ENCODE data around the gene SLC1A7.

Gene SLC1A7

DNA sequence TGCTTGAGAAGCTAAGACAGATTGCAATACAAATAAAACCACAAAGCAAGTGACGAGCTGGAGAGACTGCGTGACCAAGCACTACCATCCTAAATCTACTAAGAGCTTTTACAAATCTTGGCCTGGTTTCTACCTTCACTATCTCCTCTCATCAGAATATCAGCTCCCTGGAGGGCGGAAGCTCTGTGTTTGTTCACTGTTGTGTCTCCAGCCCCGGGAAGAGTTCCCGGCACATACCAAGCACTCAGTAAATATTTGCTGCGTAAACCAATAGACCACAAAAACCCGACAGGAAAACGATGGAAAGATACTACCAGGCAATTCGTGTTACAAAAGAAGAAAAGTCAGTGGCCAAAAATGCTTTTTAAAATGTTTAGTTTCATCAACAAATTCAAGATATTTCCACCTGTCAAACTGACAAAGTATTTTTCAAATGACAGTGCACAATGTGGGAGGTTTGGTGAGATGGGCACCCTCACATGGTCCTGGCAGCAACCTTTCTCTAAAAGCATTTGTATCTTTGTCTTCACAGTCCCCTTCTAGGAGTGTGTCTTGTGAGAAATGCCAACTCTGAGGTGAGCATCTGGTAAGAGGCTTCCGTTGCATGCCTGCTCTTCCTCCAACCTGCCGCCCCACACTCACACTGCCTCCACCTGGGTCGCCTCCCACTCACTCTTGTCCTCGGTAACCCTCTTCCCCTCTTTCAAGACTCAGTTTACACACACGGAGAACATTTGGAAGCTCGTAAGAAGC is 34.7 kb downstream of the SLC1A7 start:
- ATAC-seq = no peak
- H3K27ac Mint-ChIP-seq = no peak overlapping the region
- H3K4me3 Mint-ChIP-seq = no peak overlapping the region
- no peaks in the 10 kb centered on the region for H3K36me3 Mint-ChIP-seq
- peaks cover 38% of the 10 kb centered on the region for H3K27me3 Mint-ChIP-seq
- no peaks in the 10 kb centered on the region for H3K9me3 Mint-ChIP-seq
- H3K4me1 Mint-ChIP-seq = no peaks in the 10 kb centered on the region

DNA sequence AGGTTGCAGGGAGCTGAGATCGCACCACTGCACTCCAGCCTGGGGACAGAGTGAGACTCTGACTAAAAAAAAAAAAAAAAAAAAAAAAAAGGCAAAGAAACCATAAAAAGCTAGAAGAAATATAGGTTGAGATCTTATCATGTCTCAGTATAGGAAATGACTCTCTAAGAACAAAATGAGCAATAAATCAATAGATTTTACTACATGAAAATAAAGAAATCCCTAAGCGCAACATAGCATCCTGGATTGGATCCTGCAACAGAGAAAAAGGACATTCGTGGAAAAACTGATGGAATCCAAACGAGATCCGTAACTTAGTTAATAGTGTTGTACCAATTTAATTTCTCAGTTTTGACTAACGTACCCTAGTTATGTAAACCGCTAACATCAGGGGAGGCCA is 35.3 kb downstream of the SLC1A7 start:
- ATAC-seq = no peak
- Mint-ChIP-seq H3K4me3 (no peak overlapping the region), H3K27me3 (peaks cover 32% of the 10 kb centered on the region), H3K27ac (no peak overlapping the region), H3K36me3 (no peaks in the 10 kb centered on the region), H3K4me1 (no peaks in the 10 kb centered on the region), H3K9me3 (no peaks in the 10 kb centered on the region)

DNA sequence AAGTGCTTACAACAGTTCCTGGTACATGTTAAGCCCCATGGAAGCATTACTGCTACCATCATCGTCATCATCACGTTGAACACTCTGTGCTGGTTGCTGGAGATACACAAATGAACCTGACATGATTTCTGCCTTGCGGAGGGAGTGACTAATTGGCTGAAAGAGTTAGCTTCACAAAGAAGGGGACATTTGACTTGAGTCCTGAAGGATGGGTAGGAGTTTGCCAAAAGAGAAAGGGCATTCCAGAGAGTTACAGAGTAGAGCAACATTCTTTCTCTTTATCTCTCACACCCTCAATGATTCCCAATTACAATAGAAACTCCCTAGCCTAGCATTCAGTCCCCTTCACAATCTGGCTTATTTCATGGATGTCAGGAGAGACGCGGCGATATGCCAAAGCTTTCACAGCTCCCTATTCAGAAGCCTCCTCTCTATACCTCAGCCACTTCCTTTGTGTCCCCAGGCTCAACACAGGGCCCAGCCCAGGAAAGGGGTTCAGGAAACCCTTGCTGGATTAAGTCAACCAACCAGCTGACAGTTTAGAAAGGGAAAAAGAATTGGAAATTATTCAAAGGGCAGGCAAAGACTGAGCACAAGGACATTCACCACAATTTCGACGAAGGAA is 38.0 kb downstream of the SLC1A7 start:
- ATAC-seq = no peak
- Mint-ChIP-seq H3K27me3 (peaks cover 10% of the 10 kb centered on the region), H3K27ac (no peak overlapping the region), H3K36me3 (no peaks in the 10 kb centered on the region), H3K9me3 (no peaks in the 10 kb centered on the region), H3K4me3 (no peak overlapping the region), H3K4me1 (no peaks in the 10 kb centered on the region)

DNA sequence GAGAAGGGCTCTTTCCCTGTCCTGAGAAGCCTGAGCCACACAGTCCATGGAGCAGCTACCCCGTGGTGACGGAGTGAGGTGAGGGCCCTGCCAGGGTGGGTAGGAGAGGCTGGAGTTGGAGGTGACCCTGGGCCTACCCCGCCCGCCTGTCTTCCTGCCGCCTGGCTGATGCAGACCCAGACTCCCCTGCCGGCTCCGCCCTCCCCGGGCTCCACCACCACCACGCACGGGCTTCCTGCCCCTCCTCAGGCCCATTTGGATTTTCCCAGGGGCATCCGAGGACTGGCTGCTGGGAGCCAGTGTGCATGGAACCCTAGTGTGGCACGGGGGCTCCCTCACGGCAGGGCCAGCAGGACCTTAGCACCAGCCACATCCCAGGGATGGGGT is 47.9 kb downstream of the SLC1A7 start:
- Mint-ChIP-seq H3K4me3 (no peak overlapping the region), H3K4me1 (no peaks in the 10 kb centered on the region), H3K9me3 (no peaks in the 10 kb centered on the region), H3K36me3 (no peaks in the 10 kb centered on the region), H3K27ac (no peak overlapping the region), H3K27me3 (no peaks in the 10 kb centered on the region)
- ATAC-seq = no peak

DNA sequence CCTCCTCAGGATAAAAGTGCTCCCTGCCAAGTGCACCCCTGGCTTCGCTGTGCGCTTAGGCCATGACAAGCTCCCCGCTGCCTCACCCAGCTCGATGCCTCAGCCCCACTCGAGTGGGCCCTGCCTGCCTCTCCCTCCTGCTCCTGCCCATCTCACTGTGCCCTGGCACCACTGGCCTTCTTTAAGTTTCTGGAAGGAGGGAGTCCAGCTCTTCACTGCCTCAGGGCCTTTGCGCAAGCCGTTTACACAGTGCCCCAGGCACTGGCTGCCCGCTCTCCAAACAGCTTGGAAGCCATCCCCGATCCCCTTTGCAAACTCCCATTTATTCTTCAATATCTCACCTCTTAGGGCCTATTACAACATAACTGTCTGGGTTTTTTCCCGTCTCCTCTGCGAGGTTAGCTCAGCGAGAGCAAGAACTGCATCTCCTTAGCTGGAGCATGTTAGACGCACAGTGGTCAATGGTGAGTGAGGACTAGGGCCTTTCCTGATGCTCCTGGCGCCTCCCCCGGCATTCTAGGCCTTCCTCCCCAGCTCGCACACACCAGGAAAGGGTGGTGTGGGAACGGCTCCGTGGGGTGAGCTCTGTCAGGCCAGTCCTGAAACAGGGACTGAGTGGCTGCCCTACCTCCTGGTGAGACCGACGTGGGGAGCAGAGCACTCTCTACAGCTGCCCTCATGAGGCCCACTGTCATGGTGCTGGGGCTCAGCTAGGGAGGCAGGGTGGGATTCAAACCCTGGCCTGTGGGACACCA is 48.5 kb downstream of the SLC1A7 start:
- no peak overlapping the region for H3K27ac Mint-ChIP-seq
- no peak for ATAC-seq
- no peaks in the 10 kb centered on the region for H3K9me3 Mint-ChIP-seq
- H3K4me3 Mint-ChIP-seq = no peak overlapping the region
- H3K36me3 Mint-ChIP-seq = no peaks in the 10 kb centered on the region
- no peaks in the 10 kb centered on the region for H3K4me1 Mint-ChIP-seq
- H3K27me3 Mint-ChIP-seq = no peaks in the 10 kb centered on the region

DNA sequence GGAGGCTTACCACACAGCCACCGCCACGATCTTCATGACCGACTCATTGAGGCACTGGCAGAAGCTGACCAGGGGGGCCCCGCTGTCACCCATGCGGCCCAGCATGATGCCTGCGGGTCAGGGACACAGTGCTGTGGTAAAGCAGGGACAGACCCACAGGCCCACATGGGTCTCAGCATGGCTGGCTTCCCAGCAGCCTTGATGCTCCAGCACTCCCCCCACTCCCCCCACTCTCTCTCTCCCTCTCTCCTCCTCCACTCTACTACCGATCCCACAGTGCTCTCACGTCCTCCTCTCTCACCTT is 49.0 kb downstream of the SLC1A7 start:
- no peak for ATAC-seq
- H3K27ac Mint-ChIP-seq = no peak overlapping the region

DNA sequence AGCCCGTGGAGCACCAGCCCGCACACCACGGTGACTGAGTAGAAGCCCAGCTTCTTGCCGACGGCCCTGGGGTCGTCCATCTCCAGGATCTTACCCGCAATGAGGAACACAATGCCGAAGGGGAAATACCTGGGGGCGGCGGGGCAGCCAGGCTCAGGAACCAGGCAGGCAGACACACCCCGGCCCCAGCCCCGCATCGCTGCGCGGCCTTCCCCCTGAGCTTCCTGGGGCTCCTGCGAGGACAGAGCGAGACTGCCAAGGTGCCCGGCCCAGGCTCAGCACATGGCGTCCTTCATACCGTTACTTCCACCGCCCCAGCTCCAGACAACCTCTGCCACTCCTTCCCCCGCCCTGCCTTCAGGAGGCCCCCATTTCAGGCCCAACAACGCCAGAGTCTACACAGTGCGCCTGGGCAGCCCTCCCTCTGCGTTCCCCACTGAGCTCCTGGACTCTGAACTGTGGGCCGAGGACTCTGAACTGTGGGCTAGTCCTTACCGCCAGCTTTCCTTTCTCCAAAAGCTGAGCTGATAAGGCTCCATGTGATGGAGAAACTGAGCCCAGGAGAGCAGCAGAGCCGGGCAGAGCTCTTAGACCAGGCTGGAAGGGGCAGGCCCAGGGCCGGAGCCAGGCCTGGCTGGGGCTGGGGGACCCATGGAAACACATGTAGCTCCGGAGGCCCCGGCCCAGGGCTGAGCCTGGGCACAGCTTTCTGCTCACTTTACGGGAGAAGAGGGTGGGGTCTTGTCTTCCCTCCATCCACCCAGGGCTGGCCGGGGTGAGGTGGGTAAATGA is 49.6 kb downstream of the SLC1A7 start:
- H3K4me3 Mint-ChIP-seq = no peak overlapping the region
- H3K4me1 Mint-ChIP-seq = no peaks in the 10 kb centered on the region
- no peaks in the 10 kb centered on the region for H3K27me3 Mint-ChIP-seq
- no peaks in the 10 kb centered on the region for H3K9me3 Mint-ChIP-seq
- no peaks in the 10 kb centered on the region for H3K36me3 Mint-ChIP-seq
- no peak overlapping the region for H3K27ac Mint-ChIP-seq
- no peak for ATAC-seq

More for the DNA sequence above, 49.0 kb downstream of the SLC1A7 start:
- H3K27me3 Mint-ChIP-seq = no peaks in the 10 kb centered on the region
- no peak overlapping the region for H3K4me3 Mint-ChIP-seq
- H3K9me3 Mint-ChIP-seq = no peaks in the 10 kb centered on the region
- H3K36me3 Mint-ChIP-seq = no peaks in the 10 kb centered on the region
- no peaks in the 10 kb centered on the region for H3K4me1 Mint-ChIP-seq

DNA sequence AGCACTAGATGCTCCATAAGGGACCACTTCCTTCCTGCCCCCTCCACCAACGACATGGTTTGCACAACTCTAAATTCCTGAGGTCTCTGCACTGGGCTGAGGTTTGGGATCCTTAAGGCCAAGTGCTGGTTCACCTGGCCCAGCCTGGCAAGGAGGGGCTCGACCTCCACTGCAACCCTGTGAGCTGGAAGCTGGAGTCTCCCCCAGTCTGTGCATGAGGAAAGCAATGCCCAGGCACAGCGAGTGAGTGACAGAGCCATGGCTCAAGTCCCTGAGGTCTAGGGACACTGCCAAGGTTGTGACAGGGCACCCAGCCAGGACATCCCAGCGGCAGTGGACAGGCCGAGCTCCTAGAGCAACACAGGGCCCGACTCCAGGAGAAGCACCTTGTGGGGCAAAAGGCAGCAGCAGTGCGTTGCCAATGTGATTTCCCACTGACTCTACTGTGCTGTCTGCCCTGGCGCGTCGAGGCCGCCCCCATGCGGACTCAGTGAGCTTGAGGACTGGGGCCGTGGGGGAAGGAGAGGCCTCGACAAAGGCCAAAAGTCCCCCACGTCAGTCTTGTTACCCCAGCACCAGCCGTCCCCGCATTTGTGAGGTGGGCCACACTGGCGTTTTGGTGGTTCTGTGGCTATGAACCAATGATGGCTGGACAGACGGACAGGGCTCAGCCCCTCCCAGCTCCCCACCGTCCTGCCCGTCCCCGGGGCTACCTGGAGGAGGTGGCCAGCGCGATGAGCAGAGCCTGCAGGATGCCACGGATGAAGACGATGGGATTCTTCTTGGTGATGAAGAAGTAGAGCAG is 50.4 kb downstream of the SLC1A7 start:
- Mint-ChIP-seq H3K27me3 (no peaks in the 10 kb centered on the region), H3K4me1 (no peaks in the 10 kb centered on the region), H3K27ac (no peak overlapping the region), H3K36me3 (no peaks in the 10 kb centered on the region), H3K9me3 (no peaks in the 10 kb centered on the region), H3K4me3 (no peak overlapping the region)
- ATAC-seq = no peak

DNA sequence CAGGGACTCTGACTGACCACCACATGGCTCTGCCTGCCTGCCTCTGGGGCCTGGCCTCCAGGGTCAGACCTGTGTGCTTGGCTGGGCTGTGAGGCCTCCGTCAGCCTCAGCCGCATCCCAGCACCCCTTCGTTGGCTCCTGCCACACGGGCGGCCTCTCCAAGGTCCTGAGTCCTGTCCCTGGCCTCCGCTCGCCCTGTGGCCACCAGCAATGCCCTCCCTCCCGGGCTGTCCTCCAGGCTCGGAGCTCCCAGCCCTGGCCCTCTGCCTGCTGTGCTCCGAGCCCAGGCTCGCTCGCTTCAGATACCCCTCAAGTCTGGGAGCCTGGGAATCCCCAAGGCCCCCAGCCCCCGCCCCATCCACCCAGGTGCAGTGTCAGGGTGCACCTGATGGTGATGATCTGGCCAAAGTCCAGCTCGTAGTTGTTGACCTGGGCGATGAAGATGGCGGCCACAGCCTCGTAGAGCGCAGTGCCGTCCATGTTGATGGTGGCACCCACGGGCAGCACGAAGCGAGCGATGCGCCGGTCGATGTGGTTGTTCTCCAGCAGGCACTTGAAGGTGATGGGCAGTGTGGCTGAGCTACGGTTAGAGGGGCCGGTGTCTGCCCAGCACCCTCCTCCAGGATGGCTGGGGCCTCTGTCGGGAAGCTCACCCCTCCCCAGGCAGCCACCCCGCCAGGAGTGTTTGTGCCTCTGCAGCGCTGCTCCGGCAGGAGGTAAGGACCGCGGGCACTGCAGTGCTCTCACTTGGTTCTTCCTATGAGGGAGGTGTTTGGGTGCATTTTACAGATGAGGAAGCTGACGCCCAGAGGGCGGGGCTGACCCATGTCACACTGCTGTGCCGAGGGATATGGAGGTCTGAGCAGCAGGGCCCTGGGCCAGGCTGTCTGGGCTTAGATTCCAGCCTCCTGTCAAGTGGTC is 52.0 kb downstream of the SLC1A7 start:
- Mint-ChIP-seq H3K27me3 (no peaks in the 10 kb centered on the region), H3K4me3 (no peak overlapping the region), H3K9me3 (no peaks in the 10 kb centered on the region), H3K4me1 (no peaks in the 10 kb centered on the region), H3K27ac (no peak overlapping the region), H3K36me3 (no peaks in the 10 kb centered on the region)
- ATAC-seq = no peak

DNA sequence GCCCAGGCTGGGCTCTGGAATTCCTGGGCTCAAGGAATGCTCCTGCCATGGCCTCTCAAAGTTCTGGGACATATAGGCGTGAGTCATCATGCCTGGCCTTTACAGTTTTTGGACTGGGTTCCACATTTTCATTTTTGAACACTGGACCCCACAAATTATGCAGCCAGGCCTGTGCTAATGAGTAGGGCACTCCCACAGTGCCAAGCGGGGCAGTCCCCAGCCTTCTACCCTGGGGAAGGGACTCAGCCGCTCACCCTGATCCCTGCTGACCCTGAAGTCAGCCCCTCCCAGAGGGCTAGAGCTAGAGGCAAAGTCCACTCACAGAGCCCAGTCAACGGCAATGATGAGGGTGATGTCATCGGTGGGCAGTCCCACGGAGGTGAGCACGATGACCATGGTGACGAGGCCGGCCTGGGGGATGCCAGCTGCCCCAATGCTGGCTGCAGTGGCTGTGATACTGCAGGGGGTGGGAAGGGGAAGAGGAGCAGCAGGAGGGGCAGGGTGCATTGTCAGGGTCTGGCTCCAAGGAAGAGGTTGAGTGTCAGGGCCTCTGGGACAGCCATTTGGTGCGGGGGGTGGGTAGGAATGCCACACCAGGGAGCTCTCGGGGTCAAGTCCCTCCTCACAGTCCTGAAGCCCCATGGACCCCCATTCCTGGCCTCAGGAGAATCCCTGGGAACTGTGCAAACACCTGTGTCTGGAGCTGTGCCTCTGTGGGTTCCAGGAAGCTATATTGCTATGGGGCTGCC is 52.8 kb downstream of the SLC1A7 start:
- H3K9me3 Mint-ChIP-seq = no peaks in the 10 kb centered on the region
- no peak for ATAC-seq
- H3K4me1 Mint-ChIP-seq = no peaks in the 10 kb centered on the region
- no peaks in the 10 kb centered on the region for H3K27me3 Mint-ChIP-seq
- H3K4me3 Mint-ChIP-seq = no peak overlapping the region
- H3K36me3 Mint-ChIP-seq = no peaks in the 10 kb centered on the region
- no peak overlapping the region for H3K27ac Mint-ChIP-seq

DNA sequence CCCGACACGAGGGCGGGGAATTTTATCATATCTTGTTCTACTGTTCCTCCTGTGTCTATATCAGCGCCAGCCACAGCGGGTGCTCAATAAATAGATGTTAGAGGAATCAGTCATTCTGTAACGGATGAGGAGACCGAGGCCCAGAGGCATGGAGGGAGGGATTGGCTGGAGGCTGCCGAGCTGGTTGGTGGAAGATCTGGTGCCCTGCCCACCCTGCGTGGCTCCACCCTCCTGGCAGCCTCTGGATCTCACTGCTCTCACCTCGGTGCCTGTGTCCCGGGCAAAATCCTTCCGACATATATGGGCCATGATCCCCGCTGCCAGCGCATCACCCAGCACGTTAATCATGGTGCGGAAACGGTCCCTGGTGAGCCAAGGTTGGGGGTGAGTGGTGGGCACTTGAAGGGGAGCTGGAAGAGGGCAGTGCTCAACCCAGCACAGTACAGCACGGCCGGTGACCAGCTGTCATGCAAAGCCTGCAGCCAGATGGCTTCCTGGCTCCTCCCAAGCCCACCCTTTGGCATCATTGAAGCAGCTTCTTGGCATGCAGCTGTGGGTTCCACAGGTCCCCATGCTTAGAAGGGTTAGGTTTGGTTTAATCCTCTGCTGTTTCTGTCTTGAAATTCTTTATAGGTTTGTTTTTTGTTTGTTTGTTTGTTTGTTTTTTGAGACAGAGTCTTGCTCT is 53.7 kb downstream of the SLC1A7 start:
- no peaks in the 10 kb centered on the region for H3K9me3 Mint-ChIP-seq
- no peaks in the 10 kb centered on the region for H3K36me3 Mint-ChIP-seq
- no peak overlapping the region for H3K4me3 Mint-ChIP-seq
- no peaks in the 10 kb centered on the region for H3K4me1 Mint-ChIP-seq
- no peak overlapping the region for H3K27ac Mint-ChIP-seq
- no peaks in the 10 kb centered on the region for H3K27me3 Mint-ChIP-seq
- ATAC-seq = no peak

DNA sequence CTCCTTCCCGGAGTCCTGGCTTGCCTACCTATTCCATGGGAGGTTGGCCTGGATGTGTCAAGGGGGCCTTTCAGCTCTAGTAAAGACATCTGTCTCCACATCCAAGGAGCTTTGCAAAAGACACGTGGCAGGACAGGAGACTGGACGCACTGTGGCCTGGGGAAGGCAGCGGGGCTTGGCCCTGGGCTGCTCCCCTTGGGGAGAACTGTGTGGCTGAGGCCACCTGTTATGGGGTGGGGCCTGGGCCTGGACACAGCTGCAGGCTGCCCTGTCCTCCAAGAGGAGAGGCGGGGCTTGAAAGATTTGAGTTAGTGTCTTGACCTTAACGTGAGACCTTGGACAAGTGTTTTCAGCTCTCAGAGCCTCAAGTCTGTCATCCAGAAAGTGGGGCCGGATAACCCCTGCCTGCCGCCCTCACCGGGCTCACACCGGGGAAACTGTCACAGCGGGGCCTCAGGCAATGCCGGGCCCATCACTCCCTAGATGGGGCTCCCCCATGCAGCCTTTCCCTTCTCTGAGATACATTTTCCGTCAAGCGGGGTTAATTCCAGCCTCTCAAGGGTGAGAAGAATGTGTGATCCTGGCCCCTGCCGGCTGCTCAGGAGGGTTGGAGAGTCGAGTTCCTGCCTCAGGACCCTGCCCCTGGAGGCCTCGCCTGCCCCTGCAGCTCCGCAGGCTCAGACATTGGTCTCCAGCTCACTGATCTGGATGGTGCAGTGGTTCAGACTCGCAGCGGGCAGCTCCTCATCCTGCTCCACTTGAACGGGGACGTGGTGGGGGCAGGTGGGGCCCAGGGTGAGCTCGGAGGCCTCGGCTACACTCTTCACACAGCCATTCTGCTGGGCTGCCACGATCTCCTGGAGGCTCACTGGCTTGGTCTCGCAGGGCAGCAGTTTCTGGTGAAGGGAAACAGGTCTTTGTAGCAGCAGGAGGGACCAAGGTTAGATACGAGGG is 54.8 kb downstream of the SLC1A7 start:
- ATAC-seq = no peak
- Mint-ChIP-seq H3K4me1 (no peaks in the 10 kb centered on the region), H3K4me3 (no peak overlapping the region), H3K9me3 (no peaks in the 10 kb centered on the region), H3K36me3 (no peaks in the 10 kb centered on the region), H3K27ac (no peak overlapping the region), H3K27me3 (no peaks in the 10 kb centered on the region)

All from stimulated activated memory B cell treated with anti-CD40 and anti-IgM and Interleukin-4, amounts not matched to agents 10 μg/mL and 1 μg/mL and 100 μg/mL, for 72 hours (primary cell).